ACC112 (cell line): ENCODE results near the gene TGM5.

Experiments
- H2AFZ ChIP-seq: fragments of 200-600 bp; sonication (generic); one replicate; pipeline ENCODE4 v1.6.0; 2017; ENCODE audit warnings: antibody characterized with exemption, low read length; ENCODE audit not compliant: unreplicated experiment
- H3K27ac ChIP-seq: fragments of 200-600 bp; sonication (generic); 2 replicates; pipeline ENCODE4 v1.5.1; 2014; ENCODE audit warnings: low read depth, mild to moderate bottlenecking, antibody characterized with exemption, low read length, moderate library complexity
- H3K27me3 ChIP-seq: fragments of 200-600 bp; sonication (generic); 2 replicates; pipeline ENCODE4 v1.6.1; 2014; ENCODE audit warnings: mild to moderate bottlenecking, antibody characterized with exemption, low read length, moderate library complexity, mixed read lengths; ENCODE audit not compliant: insufficient read depth
- H3K36me3 ChIP-seq: fragments of 200-600 bp; sonication (generic); 2 replicates; pipeline ENCODE4 v1.6.1; 2016; ENCODE audit warnings: mild to moderate bottlenecking, antibody characterized with exemption, low read length, moderate library complexity, mixed read lengths; ENCODE audit not compliant: insufficient read depth
- H3K4me1 ChIP-seq: fragments of 200-600 bp; sonication (generic); one replicate; pipeline ENCODE4 v1.6.1; 2016; ENCODE audit warnings: low read length, mixed read lengths; ENCODE audit not compliant: insufficient read depth, unreplicated experiment, control insufficient read depth
- H3K4me3 ChIP-seq: fragments of 200-600 bp; sonication (generic); 2 replicates; pipeline ENCODE4 v1.5.1; 2014; ENCODE audit warnings: mild to moderate bottlenecking, low read depth, low read length
- H3K79me2 ChIP-seq: fragments of 200-600 bp; sonication (generic); one replicate; pipeline ENCODE4 v1.6.0; 2016; ENCODE audit warnings: low read length; ENCODE audit not compliant: control insufficient read depth, unreplicated experiment, insufficient read depth

Gene TGM5

GRCh38 chr15:43258781-43259180 is 7.9 kb downstream of the TGM5 start:
- Histone ChIP-seq H3K36me3 (no peaks in the 10 kb centered on the region), H3K4me1 (no peaks in the 10 kb centered on the region), H3K4me3 (no peak overlapping the region), H3K79me2 (no peaks in the 10 kb centered on the region), H2AFZ (no peak overlapping the region), H3K27me3 (peaks cover 83% of the 10 kb centered on the region), H3K27ac (no peak overlapping the region)

DNA sequence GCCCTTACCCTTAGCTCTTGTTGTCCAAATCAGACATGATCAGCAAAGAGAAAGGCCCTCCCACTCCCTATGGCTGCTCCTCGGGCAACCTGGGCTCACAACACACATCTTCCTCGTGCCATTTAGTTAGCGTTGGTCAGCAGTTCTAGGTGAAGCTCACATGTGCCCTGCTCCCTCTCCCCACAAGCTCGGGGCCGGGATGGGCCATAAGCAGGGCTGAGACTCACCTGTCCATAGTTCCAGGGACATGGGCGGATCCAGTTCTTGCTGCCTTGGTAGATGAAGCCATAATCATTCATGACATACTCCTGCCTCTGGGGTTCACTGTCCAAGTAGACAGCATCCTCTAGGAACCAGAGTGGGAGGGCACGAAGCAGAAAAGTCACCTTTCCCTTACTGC is 10.4 kb downstream of the TGM5 start:
- Histone ChIP-seq H3K36me3 (no peaks in the 10 kb centered on the region), H3K4me3 (no peak overlapping the region), H3K27ac (no peak overlapping the region), H3K79me2 (no peaks in the 10 kb centered on the region), H3K27me3 (peaks cover 71% of the 10 kb centered on the region), H3K4me1 (no peaks in the 10 kb centered on the region), H2AFZ (no peak overlapping the region)

GRCh38 chr15:43255376-43255775 is 11.4 kb downstream of the TGM5 start:
- Histone ChIP-seq H3K79me2 (no peaks in the 10 kb centered on the region), H3K36me3 (no peaks in the 10 kb centered on the region), H3K27ac (no peak overlapping the region), H3K4me3 (no peak overlapping the region), H2AFZ (no peak overlapping the region), H3K4me1 (no peaks in the 10 kb centered on the region), H3K27me3 (peaks cover 64% of the 10 kb centered on the region)

- H3K27ac ChIP-seq: no peak overlapping the region
- no peak overlapping the region for H2AFZ ChIP-seq
- H3K36me3 ChIP-seq: no peaks in the 10 kb centered on the region
- H3K79me2 ChIP-seq: no peaks in the 10 kb centered on the region
- no peak overlapping the region for H3K4me3 ChIP-seq
- no peaks in the 10 kb centered on the region for H3K4me1 ChIP-seq
- H3K27me3 ChIP-seq: peaks cover 47% of the 10 kb centered on the region
Measured at GRCh38 chr15:43253431-43254403, 13.0 kb downstream of the TGM5 start.

GRCh38 chr15:43251871-43252250 is 14.9 kb downstream of the TGM5 start:
- Histone ChIP-seq H3K4me3 (no peak overlapping the region), H3K36me3 (no peaks in the 10 kb centered on the region), H2AFZ (no peak overlapping the region), H3K27ac (no peak overlapping the region), H3K27me3 (peaks cover 36% of the 10 kb centered on the region), H3K4me1 (no peaks in the 10 kb centered on the region), H3K79me2 (no peaks in the 10 kb centered on the region)

DNA sequence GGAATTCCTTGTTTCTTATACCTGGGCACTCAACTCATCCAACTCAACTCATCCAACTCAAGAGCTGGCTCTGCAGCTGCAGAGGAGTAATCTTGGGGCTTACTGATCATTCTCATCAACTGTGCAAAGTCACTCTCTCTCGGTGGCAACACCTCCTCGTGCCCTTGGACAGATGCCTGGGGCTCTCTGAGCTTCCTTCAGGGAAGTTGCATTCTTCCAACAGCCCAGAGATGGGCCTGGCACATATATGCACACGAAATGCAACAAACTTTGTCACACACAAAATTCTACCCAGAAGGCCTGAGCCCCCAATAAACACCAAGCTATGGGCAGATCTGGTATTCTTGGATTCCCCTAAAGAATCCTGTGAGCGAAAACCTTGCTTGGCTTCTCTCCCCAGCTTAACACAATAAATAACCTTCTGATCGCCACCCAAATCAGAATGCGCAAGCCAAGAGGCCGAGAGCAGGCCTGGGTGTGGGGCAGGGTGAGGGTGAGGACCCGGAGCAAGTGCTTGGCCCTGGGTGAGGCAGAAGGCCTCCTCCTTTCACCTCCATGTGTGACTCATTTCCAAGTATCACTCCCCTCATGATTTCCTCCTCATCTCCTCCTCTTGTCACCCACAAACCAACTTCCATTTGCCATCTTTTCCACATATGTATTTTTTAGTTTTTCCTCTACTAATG is 15.4 kb downstream of the TGM5 start:
- H3K4me1 ChIP-seq: no peaks in the 10 kb centered on the region
- H3K79me2 ChIP-seq: no peaks in the 10 kb centered on the region
- H3K27ac ChIP-seq: no peak overlapping the region
- no peak overlapping the region for H2AFZ ChIP-seq
- peaks cover 35% of the 10 kb centered on the region for H3K27me3 ChIP-seq
- no peaks in the 10 kb centered on the region for H3K36me3 ChIP-seq
- H3K4me3 ChIP-seq: no peak overlapping the region

- no peak overlapping the region for H3K27ac ChIP-seq
- peaks cover 34% of the 10 kb centered on the region for H3K27me3 ChIP-seq
- H3K36me3 ChIP-seq: no peaks in the 10 kb centered on the region
- H2AFZ ChIP-seq: no peak overlapping the region
- H3K4me3 ChIP-seq: no peak overlapping the region
- no peaks in the 10 kb centered on the region for H3K4me1 ChIP-seq
- no peaks in the 10 kb centered on the region for H3K79me2 ChIP-seq
Measured at GRCh38 chr15:43250785-43251184, 15.9 kb downstream of the TGM5 start.

DNA sequence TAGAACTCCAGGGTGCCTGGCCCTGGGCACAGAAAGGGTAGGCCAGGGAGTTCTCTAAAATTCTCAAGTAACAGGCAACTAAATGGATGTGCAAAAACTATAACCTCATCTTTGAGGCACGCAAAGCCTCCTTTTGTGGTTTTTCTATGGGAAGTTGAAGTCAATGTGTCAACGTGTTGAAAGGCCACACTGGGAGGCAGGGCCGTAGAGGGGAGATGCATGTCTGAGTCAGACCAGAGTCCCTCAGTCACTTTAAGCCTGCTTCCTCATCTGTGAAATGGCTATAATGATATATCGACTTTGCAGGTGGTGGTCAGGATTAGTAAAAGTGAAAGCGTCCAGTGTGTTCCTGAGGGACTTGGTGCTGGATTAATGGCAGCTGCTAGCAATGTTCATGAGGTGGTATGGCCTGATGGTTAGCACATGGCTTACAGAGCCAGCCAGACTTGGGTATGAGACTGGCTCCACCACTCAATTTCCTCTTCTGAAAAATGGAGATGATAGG is 17.0 kb downstream of the TGM5 start:
- H3K4me3 ChIP-seq: no peak overlapping the region
- H3K4me1 ChIP-seq: no peaks in the 10 kb centered on the region
- H2AFZ ChIP-seq: no peak overlapping the region
- H3K79me2 ChIP-seq: no peaks in the 10 kb centered on the region
- peaks cover 36% of the 10 kb centered on the region for H3K27me3 ChIP-seq
- H3K36me3 ChIP-seq: no peaks in the 10 kb centered on the region
- no peak overlapping the region for H3K27ac ChIP-seq

DNA sequence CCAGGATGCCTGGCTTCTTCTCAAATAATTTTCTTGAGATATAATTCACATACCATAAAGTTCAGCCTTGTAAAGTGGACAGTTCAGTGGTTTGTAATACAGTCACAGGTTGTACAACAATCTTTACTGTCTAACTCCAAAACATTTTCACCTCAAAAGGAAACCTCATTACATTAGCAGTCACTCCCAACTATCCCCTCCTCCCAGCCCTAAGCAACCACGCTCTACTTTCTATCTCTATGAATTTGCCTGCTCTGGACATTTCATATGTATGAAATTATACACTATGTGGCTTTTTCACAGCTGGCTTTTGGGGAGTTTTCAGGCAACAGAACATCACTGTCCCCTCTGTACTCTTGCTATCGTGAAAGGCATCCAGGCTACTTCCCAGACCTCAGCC is 17.5 kb downstream of the TGM5 start:
- Histone ChIP-seq H3K27me3 (peaks cover 39% of the 10 kb centered on the region), H3K79me2 (no peaks in the 10 kb centered on the region), H3K4me1 (no peaks in the 10 kb centered on the region), H2AFZ (no peak overlapping the region), H3K36me3 (no peaks in the 10 kb centered on the region), H3K27ac (no peak overlapping the region), H3K4me3 (no peak overlapping the region)

DNA sequence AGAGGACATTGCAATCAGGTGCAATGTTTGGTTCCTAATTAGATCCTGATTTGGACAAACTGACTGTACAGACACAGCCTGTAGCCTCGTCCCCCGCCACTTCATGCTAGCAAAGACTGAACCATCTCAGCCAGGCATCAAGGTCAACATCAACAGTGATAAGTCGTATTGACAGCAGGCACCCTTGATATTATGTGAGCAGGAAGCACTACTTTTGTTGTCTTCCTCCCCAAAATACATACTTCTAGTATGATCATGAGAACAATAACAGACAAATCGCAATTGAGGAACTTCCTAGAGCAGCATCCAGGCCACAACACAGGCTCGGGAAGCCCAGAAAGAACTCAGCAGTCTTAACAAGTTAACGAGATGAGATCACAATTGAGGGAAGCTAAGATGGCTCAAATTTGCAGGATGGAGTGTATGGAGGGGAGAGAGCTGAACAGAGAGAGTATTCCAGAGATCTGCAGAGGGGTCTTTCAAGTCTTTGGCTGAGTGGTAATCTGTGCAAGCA is 20.4 kb downstream of the TGM5 start:
- Histone ChIP-seq H3K4me1 (no peaks in the 10 kb centered on the region), H3K27me3 (peaks cover 51% of the 10 kb centered on the region), H3K36me3 (no peaks in the 10 kb centered on the region), H3K79me2 (no peaks in the 10 kb centered on the region), H3K4me3 (no peak overlapping the region), H3K27ac (no peak overlapping the region), H2AFZ (no peak overlapping the region)
